Measurements from ENCODE around the gene CCDC170.

The CCDC170 gene

GRCh38 chr6:151616091-151616513, 122.3 kb downstream of the CCDC170 start:
- in situ Hi-C loops (cut with HindIII; ENCODE audit: low sequenced_read_pairs): no loop called here

- in situ Hi-C loops (cut with HindIII; ENCODE audit: low sequenced_read_pairs): no loop called here
Observed at GRCh38 chr6:151616600-151616999, 122.8 kb downstream of the CCDC170 start.

GRCh38 chr6:151617539-151617938, 123.7 kb downstream of the CCDC170 start:
- in situ Hi-C loops (cut with HindIII; ENCODE audit: low sequenced_read_pairs): no loop called here

GRCh38 chr6:151618717-151619116, 124.9 kb downstream of the CCDC170 start:
- in situ Hi-C loops (cut with HindIII; ENCODE audit: low sequenced_read_pairs): no loop called here

GRCh38 chr6:151620179-151620578, 126.4 kb downstream of the CCDC170 start:
- in situ Hi-C loops (cut with HindIII; ENCODE audit: low sequenced_read_pairs): no loop called here

GRCh38 chr6:151624071-151624470, 130.3 kb downstream of the CCDC170 start:
- in situ Hi-C loops (cut with HindIII; ENCODE audit: low sequenced_read_pairs): no loop called here

GRCh38 chr6:151624481-151624880, 130.7 kb downstream of the CCDC170 start:
- in situ Hi-C loops (cut with HindIII; ENCODE audit: low sequenced_read_pairs): no loop called here

GRCh38 chr6:151624900-151625536, 131.2 kb downstream of the CCDC170 start:
- in situ Hi-C loops (cut with HindIII; ENCODE audit: low sequenced_read_pairs): no loop called here

- in situ Hi-C loops (cut with HindIII; ENCODE audit: low sequenced_read_pairs): no loop called here
Observed at GRCh38 chr6:151627689-151628444, 134.1 kb downstream of the CCDC170 start.

GRCh38 chr6:151629791-151630190, 136.0 kb downstream of the CCDC170 start:
- in situ Hi-C loops (cut with HindIII; ENCODE audit: low sequenced_read_pairs): no loop called here

- in situ Hi-C loops (cut with HindIII; ENCODE audit: low sequenced_read_pairs): no loop called here
Observed at GRCh38 chr6:151630387-151630786, 136.6 kb downstream of the CCDC170 start.

- in situ Hi-C loops (cut with HindIII; ENCODE audit: low sequenced_read_pairs): no loop called here
Observed at GRCh38 chr6:151630991-151631655, 137.3 kb downstream of the CCDC170 start.

GRCh38 chr6:151632415-151632987, 138.7 kb downstream of the CCDC170 start:
- in situ Hi-C loops (cut with HindIII; ENCODE audit: low sequenced_read_pairs): no loop called here

GRCh38 chr6:151633526-151634335, 139.9 kb downstream of the CCDC170 start:
- in situ Hi-C loops (cut with HindIII; ENCODE audit: low sequenced_read_pairs): no loop called here

- in situ Hi-C loops (cut with HindIII; ENCODE audit: low sequenced_read_pairs): no loop called here
Observed at GRCh38 chr6:151634336-151634720, 140.5 kb downstream of the CCDC170 start.

- in situ Hi-C loops (cut with HindIII; ENCODE audit: low sequenced_read_pairs): no loop called here
Observed at GRCh38 chr6:151635741-151636140, 141.9 kb downstream of the CCDC170 start.

GRCh38 chr6:151637814-151638213, 144.0 kb downstream of the CCDC170 start:
- in situ Hi-C loops (cut with HindIII; ENCODE audit: low sequenced_read_pairs): no loop called here

GRCh38 chr6:151639750-151640149, 145.9 kb downstream of the CCDC170 start:
- in situ Hi-C loops (cut with HindIII; ENCODE audit: low sequenced_read_pairs): no loop called here

GRCh38 chr6:151641028-151641427, 147.2 kb downstream of the CCDC170 start:
- in situ Hi-C loops (cut with HindIII; ENCODE audit: low sequenced_read_pairs): no loop called here

- in situ Hi-C loops (cut with HindIII; ENCODE audit: low sequenced_read_pairs): no loop called here
Observed at GRCh38 chr6:151647976-151648639, 154.3 kb downstream of the CCDC170 start.

Data from DLD1 (cell line).